Panc1 (cell line): ENCODE results near the gene MYL10.

Experiments used
- POLR2AphosphoS5 ChIP-seq: IDR thresholded peaks from 2 replicates; pipeline ENCODE4 v1.6.1; 2012; ENCODE audit warnings: mild to moderate bottlenecking, low read depth, low read length, moderate library complexity
- SIN3A ChIP-seq: IDR thresholded peaks from 2 replicates; pipeline ENCODE4 v1.6.1; 2012; ENCODE audit warnings: low read depth, mild to moderate bottlenecking, low read length, moderate library complexity, borderline replicate concordance; ENCODE audit not compliant: insufficient read depth
- TCF7L2 ChIP-seq: IDR thresholded peaks from 2 replicates; pipeline ENCODE4 v1.6.1; 2011; ENCODE audit warnings: mild to moderate bottlenecking, low read depth, low read length, inconsistent platforms
- TF ChIP-seq, protein P1 (sequence below): fragments of 450-650 bp; IDR thresholded peaks from 2 replicates; pipeline ENCODE4 v1.5.1; 2017; ENCODE audit warnings: mild to moderate bottlenecking
- TF ChIP-seq, protein P2 (sequence below), 2 experiments: IDR thresholded peaks; 2 replicates each; pipeline ENCODE4 v1.6.1; 2011 to 2012; ENCODE audit warnings: low read depth in 2 of 2, control low read depth in 1 of 2, low read length in 1 of 2, mild to moderate bottlenecking in 1 of 2, moderate library complexity in 1 of 2; ENCODE audit not compliant: insufficient read depth in 1 of 2

GRCh38 chr7:101608772-101609713 is 20.1 kb downstream of the MYL10 start:
- TF ChIP-seq, protein P1, sequence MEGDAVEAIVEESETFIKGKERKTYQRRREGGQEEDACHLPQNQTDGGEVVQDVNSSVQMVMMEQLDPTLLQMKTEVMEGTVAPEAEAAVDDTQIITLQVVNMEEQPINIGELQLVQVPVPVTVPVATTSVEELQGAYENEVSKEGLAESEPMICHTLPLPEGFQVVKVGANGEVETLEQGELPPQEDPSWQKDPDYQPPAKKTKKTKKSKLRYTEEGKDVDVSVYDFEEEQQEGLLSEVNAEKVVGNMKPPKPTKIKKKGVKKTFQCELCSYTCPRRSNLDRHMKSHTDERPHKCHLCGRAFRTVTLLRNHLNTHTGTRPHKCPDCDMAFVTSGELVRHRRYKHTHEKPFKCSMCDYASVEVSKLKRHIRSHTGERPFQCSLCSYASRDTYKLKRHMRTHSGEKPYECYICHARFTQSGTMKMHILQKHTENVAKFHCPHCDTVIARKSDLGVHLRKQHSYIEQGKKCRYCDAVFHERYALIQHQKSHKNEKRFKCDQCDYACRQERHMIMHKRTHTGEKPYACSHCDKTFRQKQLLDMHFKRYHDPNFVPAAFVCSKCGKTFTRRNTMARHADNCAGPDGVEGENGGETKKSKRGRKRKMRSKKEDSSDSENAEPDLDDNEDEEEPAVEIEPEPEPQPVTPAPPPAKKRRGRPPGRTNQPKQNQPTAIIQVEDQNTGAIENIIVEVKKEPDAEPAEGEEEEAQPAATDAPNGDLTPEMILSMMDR, result no peak
- TF ChIP-seq POLR2AphosphoS5, result no peak
- TF ChIP-seq SIN3A, result no peak
- TF ChIP-seq, protein P2, sequence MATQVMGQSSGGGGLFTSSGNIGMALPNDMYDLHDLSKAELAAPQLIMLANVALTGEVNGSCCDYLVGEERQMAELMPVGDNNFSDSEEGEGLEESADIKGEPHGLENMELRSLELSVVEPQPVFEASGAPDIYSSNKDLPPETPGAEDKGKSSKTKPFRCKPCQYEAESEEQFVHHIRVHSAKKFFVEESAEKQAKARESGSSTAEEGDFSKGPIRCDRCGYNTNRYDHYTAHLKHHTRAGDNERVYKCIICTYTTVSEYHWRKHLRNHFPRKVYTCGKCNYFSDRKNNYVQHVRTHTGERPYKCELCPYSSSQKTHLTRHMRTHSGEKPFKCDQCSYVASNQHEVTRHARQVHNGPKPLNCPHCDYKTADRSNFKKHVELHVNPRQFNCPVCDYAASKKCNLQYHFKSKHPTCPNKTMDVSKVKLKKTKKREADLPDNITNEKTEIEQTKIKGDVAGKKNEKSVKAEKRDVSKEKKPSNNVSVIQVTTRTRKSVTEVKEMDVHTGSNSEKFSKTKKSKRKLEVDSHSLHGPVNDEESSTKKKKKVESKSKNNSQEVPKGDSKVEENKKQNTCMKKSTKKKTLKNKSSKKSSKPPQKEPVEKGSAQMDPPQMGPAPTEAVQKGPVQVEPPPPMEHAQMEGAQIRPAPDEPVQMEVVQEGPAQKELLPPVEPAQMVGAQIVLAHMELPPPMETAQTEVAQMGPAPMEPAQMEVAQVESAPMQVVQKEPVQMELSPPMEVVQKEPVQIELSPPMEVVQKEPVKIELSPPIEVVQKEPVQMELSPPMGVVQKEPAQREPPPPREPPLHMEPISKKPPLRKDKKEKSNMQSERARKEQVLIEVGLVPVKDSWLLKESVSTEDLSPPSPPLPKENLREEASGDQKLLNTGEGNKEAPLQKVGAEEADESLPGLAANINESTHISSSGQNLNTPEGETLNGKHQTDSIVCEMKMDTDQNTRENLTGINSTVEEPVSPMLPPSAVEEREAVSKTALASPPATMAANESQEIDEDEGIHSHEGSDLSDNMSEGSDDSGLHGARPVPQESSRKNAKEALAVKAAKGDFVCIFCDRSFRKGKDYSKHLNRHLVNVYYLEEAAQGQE (IDR thresholded peaks at IDR 0.05; ENCODE audit: insufficient read depth in 1 of 2, low read depth in 2 of 2, low read length in 1 of 2), result no peak
- no peak for TF ChIP-seq TCF7L2
